Measurements from ENCODE around the gene DNAH5. TPM values are rescaled to one million over a fixed set of nuclear protein-coding genes. Genes with fewer than 3 reads are reported as not detected.

DNAH5 gene
- polyA plus RNA-seq, 1 donor (not counting 4 experiments of a cell fraction or from before 2014, with no cell fraction given): 0.73 TPM

DNA sequence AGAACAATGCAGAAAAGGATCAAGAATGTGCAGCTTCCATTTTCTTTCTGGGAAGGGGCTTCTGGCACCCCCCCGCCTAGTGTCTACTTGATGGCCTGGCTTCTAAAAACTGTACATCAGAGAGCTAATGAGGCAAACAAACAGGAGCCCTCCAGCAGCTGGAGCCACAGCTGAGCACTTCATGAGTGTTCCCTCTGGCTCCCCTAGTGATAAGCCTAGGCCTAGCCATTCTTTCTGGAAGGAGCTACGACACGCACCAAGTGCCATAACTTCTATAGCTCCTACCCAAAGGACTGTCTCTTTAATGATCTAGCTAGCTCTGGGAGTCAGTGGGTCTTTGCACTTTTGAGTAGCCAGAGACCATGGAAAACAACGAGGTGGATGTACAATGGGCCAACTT is 66.1 kb downstream of the DNAH5 start:
- Histone ChIP-seq H3K4me1 (ENCODE audit: control insufficient read depth, extremely low read depth, insufficient read depth, low read length) (no peaks in the 10 kb centered on the region), H3K9me3 (ENCODE audit: control insufficient read depth, low read depth, low read length) (no peaks in the 10 kb centered on the region), H3K4me2 (ENCODE audit: control insufficient read depth, extremely low read depth, insufficient read depth, low read depth, low read length) (no peak overlapping the region), H3K27ac (ENCODE audit: control insufficient read depth, insufficient read depth, low read length) (no peak overlapping the region), H3K36me3 (ENCODE audit: control insufficient read depth in 2 of 2, extremely low read depth in 1 of 2, insufficient read depth in 2 of 2, low read length in 2 of 2) (no peaks in the 10 kb centered on the region), H4K20me1 (ENCODE audit: control insufficient read depth, extremely low read depth, insufficient read depth, low read length) (no peaks in the 10 kb centered on the region), H3K79me2 (ENCODE audit: control insufficient read depth, insufficient read depth, low read length) (no peaks in the 10 kb centered on the region), H3K27me3 (ENCODE audit: control insufficient read depth, extremely low read depth, insufficient read depth, low read length) (no peaks in the 10 kb centered on the region), H3K9ac (ENCODE audit: control insufficient read depth, extremely low read depth, insufficient read depth, low read length) (no peak overlapping the region), H3K9me1 (ENCODE audit: control insufficient read depth, extremely low read depth, insufficient read depth, low read length) (no peaks in the 10 kb centered on the region), H3K4me3 (ENCODE audit: control insufficient read depth in 2 of 3, extremely low read depth in 1 of 3, insufficient read depth in 2 of 3, low read depth in 1 of 3, low read length in 3 of 3) (no peak overlapping the region), H2AFZ (ENCODE audit: control insufficient read depth, low read length) (no peak overlapping the region)
- DNase-seq (ENCODE audit: low read depth, low spot score) (no peak), FAIRE-seq (no peak)
- dilution Hi-C loops (cut with MboI; ENCODE audit: extremely low pct_ligation_motif_present, low sequenced_read_pairs): no loop called here
- TF ChIP-seq EZH2 (IDR thresholded peaks at IDR 0.05; ENCODE audit: low read length) (no peak), CTCF (optimal IDR thresholded peaks at IDR 0.05 in 1 of 3, IDR thresholded peaks at IDR 0.05 in 1 of 3, conservative IDR thresholded peaks at IDR 0.05 in 1 of 3; ENCODE audit: extremely low read depth in 1 of 3, insufficient read depth in 2 of 3, low read length in 3 of 3) (no peak)

DNA sequence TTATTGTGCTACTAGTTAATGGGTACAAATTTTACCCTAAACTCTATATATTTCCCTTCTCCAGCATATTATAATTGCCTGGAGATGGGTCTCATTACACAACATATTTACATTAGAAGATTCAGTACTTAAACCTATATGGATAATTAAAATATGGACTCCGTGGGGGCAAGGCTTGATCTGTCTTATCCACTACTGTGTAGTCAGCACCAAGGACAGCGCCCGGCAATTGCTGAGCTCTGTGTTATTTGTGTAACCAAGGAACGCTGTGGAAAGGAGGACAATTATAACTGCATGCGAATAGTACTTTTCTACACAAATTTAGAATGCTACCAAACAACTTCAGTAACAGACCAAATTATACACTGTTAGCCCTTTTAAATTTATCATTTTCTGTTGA is 77.7 kb downstream of the DNAH5 start:
- Histone ChIP-seq H3K9ac (ENCODE audit: control insufficient read depth, extremely low read depth, insufficient read depth, low read length) (no peak overlapping the region), H3K9me1 (ENCODE audit: control insufficient read depth, extremely low read depth, insufficient read depth, low read length) (no peaks in the 10 kb centered on the region), H3K27me3 (ENCODE audit: control insufficient read depth, extremely low read depth, insufficient read depth, low read length) (no peaks in the 10 kb centered on the region), H3K27ac (ENCODE audit: control insufficient read depth, insufficient read depth, low read length) (no peak overlapping the region), H3K36me3 (ENCODE audit: control insufficient read depth in 2 of 2, extremely low read depth in 1 of 2, insufficient read depth in 2 of 2, low read length in 2 of 2) (no peaks in the 10 kb centered on the region), H3K4me3 (ENCODE audit: control insufficient read depth in 2 of 3, extremely low read depth in 1 of 3, insufficient read depth in 2 of 3, low read depth in 1 of 3, low read length in 3 of 3) (no peak overlapping the region), H3K9me3 (ENCODE audit: control insufficient read depth, low read depth, low read length) (no peaks in the 10 kb centered on the region), H3K4me2 (ENCODE audit: control insufficient read depth, extremely low read depth, insufficient read depth, low read depth, low read length) (no peak overlapping the region), H2AFZ (ENCODE audit: control insufficient read depth, low read length) (no peak overlapping the region), H3K4me1 (ENCODE audit: control insufficient read depth, extremely low read depth, insufficient read depth, low read length) (no peaks in the 10 kb centered on the region), H3K79me2 (ENCODE audit: control insufficient read depth, insufficient read depth, low read length) (no peaks in the 10 kb centered on the region), H4K20me1 (ENCODE audit: control insufficient read depth, extremely low read depth, insufficient read depth, low read length) (no peaks in the 10 kb centered on the region)
- FAIRE-seq (no peak), DNase-seq (ENCODE audit: low read depth, low spot score) (peak; percentile 1)
- no peak for TF ChIP-seq CTCF (optimal IDR thresholded peaks at IDR 0.05 in 1 of 3, IDR thresholded peaks at IDR 0.05 in 1 of 3, conservative IDR thresholded peaks at IDR 0.05 in 1 of 3; ENCODE audit: extremely low read depth in 1 of 3, insufficient read depth in 2 of 3, low read length in 3 of 3)
- dilution Hi-C loops (cut with MboI; ENCODE audit: extremely low pct_ligation_motif_present, low sequenced_read_pairs): no loop called here
